HG02870 (cell line): Measurements from ENCODE around the gene MBNL2.

Experiments used
- ATAC-seq: cut with Tn5 transposase; IDR thresholded peaks from one replicate; pipeline ENCODE4 v1.9.1; 2021; ENCODE audit warnings: mild to moderate bottlenecking, moderate library complexity; ENCODE audit not compliant: unreplicated experiment

MBNL2 gene

DNA sequence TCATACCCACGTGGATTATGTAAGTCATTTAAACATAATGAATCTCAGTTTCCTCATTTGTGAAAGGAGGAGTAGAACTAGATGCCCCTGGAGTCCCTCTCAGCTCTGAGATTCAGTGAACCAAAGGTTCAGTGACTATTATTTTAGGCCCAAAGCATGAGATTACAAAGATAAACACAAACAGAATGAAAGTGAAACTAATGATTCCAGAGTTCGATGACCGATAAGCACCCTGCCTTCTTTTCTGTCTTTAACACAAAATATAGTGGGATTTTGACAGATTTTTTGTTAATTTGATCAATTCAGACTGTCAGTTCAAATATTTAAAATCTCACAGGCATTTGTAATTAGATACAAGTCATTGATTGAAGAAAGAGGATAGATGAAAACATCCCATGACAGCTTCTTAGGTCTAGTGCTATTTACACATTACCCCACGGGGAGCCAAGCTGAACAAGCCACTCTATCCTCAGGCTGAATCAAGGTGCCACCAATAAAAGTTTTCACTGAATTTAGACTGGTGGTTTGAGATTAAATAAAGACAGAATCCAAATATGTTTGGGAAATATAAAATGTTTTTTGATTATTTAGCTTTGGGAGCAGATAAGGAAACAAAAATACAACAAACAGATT is 147.2 kb downstream of the MBNL2 start:
- peak; percentile 46 for ATAC-seq

DNA sequence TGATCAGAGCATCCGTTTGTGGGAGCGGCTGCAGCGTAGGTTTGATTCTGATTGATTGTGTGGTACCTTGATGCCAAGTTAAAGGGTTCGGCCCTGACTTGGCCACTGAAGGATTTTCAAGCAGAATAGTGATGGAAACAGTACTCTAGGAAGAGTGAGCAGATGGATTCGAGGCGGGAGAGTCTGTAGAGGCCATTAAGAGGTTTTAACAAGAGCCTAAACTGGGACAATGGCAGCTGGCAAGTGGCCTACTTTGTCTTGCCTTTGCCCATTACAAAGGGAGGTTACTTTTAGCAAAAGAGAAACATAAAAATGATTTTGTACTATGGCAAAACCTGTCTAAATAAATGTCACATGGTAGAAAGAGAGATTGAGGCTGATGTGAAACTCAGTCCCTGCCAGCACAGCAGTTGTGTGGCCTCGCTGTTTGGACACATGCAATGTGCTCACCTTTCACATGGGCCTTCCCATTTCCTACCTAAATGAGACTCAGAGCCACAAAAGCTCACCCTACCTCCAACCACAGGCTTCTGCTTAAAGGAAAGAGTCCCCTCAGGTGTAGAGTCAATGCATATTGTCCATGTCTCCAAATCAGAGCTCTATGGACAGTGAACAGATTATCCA is 149.5 kb downstream of the MBNL2 start:
- no peak for ATAC-seq

DNA sequence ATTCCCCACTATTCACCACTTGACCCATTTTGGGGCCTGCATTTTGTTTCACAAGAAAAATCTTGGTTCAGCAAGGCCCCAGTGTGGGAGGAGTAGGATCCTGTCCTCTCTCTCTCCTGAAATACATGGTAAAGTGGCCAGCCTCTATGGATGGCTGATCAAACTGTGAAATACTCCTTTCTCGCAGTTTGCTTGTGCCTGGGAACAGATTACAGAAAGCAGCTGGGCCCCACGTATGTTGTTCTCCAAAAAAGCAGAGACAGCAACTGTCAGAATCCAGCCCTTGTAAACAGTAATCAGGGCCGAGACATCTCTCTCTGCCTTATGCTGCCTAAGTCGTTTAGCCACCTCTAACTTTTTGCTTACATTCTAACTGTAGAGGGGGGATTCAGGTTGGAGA is 150.8 kb downstream of the MBNL2 start:
- no peak for ATAC-seq

DNA sequence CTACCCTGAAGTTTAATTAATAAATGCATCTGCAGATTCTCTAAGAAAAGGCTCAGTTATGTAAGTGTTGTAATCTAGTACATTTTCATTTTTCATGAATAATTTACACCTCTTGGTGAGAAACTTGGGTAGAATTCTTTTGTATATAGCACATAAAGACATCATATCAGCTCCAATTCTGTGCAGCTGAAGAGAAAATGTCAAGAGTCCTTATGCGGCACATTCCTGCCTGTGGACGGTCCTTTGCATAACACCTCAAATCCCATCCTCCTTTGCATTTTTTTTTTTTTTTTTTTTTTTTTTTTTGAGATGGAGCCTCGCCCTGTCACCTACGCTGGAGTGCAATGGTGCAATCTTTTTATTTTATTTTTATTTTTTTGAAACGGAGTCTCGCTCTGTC is 151.7 kb downstream of the MBNL2 start:
- ATAC-seq, result no peak

DNA sequence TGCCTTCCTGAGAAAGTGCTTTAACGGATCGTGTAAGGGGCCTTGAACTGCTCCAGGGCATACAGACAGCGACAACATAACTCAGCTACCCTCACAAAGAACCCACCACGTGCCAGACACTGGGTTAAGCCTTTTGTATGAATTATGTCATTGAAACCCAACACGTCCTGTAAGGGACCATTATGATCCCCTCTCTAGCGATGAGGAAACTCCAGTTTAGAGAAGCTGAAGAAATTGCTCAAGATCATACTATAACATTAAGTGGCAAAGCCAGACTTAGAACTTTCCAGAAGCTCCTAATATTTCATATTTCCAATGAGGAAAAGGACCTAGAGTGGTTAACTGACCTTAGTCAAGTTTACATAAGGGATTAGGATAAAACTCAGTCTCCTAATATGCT is 154.8 kb downstream of the MBNL2 start:
- no peak for ATAC-seq

DNA sequence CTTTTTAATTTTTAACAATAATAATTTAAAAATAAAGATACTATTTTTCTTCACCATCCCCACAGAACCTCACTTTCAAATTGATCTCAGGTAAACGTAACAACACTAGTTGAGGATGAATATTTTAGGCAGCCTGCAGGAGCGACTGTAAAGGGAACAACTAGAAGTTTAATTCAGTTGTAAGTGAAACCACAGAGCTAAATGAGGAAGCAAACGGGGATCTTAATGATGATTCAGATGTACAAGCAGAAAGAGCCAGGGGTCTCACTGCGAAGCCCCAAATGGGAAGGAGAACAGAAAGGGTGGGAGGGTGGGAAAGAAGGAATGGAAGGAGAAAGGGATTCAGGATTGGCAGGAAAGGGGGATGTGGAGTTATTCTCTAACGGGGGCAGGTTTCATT is 157.3 kb downstream of the MBNL2 start:
- no peak for ATAC-seq

DNA sequence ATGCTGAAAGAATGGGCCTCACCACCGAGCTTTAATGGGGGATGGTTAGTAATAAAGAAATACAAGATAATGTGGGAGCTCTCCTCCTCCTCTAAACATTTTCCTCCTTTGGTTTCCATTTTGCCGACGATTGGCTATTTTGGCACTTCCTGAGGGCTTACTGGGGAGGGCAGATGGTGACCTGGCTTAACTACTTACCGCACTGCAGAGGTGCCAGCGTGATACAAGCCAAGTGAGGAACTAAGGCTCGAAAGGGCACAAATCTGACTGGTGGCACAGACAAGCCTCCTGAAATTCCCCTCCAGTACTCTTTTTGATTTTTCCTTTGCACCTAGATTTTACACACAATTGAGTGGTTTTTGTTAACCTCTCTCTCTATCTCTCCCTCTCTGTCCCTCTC is 158.6 kb downstream of the MBNL2 start:
- ATAC-seq, result no peak

DNA sequence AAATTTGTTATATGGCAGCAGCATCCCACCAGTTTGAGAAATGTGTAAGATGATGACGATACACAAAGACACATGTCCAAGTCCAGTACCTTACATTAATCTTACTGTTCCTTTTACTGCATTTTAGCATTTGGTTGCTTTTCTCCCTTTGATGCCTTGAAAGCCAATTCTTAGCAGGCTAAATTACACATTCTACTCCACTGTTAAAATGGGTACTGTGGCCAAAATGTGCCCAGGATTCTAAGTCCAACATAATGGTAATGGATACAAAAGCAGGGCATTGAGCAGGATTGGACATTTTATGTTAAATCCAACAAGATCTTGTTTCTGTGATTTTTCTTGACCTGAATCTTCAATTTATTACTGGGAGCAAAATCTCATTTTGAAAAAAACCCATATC is 159.1 kb downstream of the MBNL2 start:
- ATAC-seq, result no peak

DNA sequence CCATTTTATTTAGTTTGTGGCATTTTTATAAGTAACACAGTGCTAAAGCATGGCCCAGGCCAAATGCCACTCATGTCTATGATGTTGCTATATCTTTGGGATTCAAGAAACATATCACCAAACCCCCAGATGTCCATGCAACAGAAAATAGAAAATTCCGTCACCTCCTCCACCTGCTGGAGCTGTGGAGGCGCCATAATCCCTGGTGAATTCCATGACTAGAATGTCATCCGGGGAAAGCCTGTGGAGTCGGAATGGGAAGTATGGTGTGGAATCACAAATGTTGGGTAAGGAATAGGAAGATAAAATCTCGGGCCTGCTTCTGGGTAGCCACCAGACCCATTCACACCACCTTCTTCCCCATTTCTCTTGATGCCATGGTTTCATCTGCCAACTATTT is 160.1 kb downstream of the MBNL2 start:
- no peak for ATAC-seq

DNA sequence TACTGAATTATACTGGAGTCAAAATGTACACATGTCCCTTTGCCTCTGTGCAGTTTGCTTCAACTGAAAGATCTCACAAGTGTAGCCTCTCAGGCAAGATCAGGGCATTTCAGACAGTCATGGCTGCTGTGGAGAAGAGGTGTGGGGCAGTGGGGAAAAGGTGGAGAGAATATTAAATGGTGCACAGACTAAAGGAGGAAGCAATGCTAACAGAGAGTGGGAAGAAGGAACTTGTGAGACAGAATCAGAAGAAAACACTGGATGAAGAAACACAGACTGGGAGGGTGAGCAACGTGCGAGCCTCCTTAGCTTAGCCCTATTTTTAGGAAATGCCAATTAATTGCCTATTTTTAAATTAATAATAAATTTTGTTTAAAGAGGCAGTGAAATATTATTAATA is 162.2 kb downstream of the MBNL2 start:
- no peak for ATAC-seq

DNA sequence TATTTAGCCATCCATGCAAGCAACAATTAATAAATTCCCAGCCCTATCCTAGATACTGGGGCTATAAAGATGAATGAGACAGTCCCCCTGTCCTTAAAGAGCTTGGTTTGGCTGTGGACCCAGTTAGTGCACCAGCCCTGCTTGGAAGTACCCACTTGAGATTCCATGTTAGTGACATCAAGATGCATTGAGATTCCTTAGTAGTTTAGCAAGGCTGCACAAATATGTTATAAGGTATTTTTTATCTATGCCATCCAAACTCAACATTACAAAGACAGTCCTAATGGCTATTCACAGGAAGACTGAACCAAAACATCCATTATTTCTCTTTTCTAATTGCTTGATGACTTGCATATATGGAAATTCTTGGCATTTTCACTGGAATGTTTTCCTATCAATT is 163.0 kb downstream of the MBNL2 start:
- ATAC-seq, result no peak

DNA sequence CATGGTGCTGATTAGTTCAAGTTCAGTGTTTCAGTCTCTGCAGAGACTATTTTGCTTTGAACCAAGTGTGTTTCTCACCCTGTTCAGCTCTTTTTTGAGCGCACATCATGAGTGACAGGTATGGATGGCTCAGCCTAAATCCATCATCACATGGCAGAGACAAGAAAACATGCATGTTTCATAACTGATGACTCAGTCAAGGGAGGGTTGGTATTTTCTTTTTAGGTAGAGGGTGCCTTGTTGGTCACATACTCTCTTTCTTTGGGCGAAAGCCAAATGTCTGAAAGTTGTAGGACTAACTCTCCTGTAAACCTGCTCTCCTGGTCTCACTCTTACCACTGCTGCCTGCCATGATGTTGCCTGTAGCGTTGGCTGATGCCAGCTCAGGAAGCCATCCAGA is 163.7 kb downstream of the MBNL2 start:
- ATAC-seq, result no peak

DNA sequence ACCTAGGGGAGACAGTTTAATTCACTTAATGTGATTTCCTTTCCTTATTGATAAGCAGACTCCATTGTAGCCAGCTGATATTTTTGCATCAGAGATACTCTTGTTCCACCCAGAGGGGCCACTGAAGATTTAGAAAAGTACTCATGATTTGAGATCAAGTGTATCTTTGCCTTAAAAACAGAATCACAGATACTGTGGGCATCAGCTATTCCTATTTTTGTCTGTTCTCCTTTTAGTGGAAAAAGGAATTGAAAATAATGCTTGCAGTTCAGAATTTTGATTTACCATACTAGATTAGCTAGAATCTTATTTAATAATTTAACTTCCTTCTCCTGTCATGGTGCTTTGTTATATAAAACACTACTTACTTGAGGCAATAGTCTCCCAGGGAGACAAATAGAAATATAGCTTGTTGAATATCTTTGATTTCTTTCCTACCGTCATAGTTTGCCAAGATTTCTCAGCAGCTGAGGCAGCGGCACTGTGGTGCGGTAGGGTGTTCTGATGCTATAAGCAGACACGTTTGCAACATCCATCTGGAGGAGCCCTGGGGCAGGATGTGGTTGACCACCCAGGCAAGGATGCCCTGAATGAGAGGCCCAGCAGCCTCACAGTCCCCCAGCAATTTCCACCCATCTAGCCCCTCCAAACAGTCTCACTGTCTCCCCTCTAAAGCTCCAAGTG is 164.8 kb downstream of the MBNL2 start:
- no peak for ATAC-seq

DNA sequence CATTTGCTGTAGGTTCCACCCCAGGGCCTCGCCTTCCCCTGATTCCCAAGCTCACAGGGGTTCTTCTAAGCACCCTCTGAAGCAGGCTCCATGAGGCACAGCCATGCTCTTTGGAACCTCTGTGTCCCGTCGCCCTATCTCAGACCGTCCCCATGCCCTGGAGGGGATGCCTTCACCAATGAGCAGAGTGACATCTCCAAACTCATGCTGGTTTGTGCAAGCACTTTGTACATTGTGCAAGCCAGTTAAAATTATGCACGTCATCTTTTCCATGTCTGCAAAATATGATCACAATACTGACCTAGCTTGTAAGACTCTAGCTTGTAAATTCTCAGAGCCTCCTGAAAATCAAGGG is 165.3 kb downstream of the MBNL2 start:
- no peak for ATAC-seq

DNA sequence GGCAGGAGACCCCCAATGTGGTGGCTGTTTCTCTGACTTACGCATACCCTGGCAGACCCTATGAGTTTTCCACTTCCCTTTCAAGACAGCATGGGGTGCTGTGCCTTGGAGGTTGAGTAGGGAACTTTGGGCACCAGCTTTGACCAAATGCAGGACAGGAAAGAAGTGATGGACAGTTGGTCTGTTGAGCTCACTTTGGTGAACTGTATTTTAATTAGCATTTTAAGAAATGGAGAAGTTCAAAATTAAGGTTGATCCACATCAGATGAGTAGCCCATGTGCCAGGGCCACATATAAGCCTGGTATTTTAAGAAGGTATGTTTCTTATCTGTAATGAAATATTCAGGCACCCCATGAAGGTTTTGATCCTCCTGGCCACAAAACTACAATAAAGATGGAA is 165.8 kb downstream of the MBNL2 start:
- ATAC-seq, result no peak

DNA sequence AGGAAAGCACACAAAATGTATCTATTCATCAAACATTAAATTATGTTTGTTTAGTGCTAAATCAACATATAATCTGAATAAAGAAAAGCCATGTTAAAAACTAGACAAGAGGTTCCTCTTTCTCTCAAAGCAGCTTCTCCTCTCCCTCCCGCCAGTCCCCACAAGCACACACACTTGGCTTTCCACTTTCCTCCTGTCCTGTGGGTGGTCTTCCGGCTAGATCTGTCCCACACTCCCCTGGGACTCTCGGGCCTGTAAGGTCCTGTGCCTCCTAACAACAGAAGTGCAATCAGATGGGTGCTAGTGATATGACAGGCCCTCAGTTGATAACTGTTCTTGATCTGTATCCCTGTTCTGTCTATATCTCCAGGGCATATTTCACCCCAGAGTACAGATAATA is 166.2 kb downstream of the MBNL2 start:
- ATAC-seq, result no peak

DNA sequence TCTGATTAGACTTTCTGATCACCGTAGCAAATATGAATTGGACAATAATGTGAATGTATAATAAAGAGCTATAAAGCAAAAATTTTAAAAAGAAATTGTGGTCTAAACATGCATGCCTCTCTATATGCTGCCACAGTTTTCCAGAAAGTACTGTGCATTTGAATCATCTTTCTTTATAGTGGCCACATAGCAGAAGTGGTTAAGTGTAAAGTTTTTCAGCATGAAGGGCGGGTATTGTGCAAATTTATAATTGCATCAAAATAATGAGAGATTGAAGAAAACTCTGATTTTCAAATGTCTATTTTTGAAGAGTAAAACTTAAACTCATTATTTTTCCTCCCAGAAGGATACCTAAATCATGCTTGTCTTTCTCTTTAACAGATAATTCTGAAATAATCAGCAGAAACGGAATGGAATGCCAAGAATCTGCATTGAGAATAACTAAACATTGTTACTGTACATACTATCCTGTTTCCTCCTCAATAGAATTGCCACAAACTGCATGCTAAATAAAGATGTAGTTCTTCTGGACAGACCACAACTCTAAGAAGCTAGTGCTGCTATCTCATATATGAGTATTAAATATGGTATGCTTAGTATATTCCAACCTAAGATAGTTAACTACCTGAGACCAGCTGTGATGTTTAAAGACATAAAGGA is 168.9 kb downstream of the MBNL2 start:
- no peak for ATAC-seq

DNA sequence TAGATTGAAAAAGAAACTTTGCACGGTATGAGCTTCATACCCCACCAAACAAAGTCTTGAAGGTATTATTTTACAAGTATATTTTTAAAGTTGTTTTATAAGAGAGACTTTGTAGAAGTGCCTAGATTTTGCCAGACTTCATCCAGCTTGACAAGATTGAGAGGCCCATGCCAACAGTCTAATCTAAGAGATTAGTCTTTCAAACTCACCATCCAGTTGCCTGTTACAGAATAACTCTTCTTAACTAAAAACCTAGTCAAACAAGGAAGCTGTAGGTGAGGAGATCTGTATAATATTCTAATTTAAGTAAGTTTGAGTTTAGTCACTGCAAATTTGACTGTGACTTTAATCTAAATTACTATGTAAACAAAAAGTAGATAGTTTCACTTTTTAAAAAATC is 169.9 kb downstream of the MBNL2 start:
- ATAC-seq, result no peak

DNA sequence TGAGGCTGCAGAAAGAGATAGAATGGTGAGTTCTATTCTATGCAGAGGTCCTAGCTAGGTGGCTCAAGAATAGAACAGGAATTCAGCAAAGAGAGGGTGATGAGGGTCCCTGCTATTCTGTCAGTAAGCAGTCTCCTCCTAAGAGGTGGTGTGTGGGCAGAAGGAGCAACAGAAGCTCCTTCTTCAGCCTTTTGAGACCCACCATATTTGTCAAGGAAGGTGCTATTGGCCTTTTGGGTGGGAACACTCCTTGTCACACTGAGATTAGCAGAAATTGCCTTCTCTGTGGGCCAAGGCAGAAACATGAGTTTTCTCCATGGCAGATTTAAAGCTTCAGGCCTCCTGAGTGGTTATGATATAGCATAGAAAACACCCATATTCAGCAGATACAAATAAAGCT is 172.4 kb downstream of the MBNL2 start:
- no peak for ATAC-seq

DNA sequence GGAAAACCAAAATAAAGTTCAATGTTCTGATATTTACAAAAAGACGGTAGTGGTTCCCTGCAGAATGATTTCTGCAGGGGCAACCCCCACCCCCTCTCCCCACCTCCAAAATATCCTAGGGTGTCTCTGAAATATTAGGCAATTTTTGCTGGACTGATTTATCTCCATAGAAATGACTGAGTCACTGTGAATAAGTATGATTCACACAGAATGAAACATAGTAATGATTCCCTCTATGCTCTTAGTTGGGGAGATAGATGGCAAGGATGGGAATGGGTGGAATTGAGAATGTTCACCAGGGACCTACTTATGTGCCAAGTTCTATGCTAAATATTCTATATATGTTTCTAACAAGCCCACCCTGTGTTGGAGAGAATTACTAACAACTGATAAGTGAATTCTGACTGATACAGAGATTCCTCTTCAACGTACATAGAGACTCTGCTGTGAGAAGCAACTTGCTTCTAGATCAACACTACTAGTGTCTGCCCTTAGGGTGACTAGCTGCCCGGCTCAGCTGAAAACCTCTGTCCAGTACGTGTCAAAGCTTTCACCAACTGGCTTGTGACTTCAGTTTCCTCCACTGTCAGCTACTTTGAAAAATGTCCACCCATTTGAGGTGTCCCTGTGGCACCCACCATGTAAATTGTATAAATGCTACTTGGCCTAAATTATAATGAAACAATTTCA is 173.5 kb downstream of the MBNL2 start:
- no peak for ATAC-seq

DNA sequence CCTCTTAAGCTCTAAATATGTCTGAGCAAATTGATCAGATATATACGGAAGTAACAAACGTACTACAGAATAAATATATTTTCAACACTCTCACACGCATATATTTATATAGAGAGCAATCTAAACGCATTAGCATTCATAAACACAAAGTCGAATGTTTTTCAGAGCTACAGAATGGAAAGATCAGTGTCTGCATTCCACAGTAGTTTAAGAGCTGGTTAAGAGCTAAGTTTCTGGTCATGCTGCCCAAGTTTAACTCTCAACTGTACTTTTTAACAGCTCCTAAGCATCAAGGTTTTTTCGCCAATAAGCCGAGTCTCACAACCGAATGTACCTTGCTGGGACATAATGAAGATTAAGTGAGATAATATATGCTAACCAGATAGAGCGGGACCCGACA is 175.1 kb downstream of the MBNL2 start:
- no peak for ATAC-seq

DNA sequence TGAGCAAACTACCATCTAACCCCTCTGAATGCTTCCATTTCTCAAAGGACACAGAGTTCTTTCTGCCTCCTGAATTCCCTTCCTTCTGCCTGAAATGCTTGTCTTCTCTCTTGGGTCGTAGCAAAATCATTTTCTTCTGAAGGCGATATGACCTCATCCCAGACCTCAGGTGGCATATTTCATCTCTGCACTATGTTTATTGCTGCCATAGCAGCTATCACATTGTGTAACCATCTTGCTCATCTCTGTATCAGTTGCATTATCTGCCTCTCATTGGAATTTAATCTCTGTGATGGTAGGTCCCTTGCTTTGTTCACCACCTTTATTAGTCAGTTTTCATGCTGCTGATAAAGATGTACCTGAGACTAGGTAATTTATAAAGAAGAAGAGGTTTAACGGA is 179.3 kb downstream of the MBNL2 start:
- ATAC-seq, result no peak
